Lower leg skin (tissue), 3 donors: ENCODE results near the gene DHX40.

Experiments
- POLR2A ChIP-seq, 2 donors: fragments of 450-650 bp; IDR thresholded peaks; one replicate each; pipeline ENCODE4 v1.6.1; 2016 to 2017; ENCODE audit warnings: antibody characterized with exemption in 2 of 2, mild to moderate bottlenecking in 1 of 2, moderate library complexity in 1 of 2
- TF ChIP-seq, protein P1 (sequence below), 3 donors: fragments of 450-650 bp; IDR thresholded peaks; one replicate each; pipeline ENCODE4 v1.5.1; 2016; ENCODE audit warnings: antibody characterized with exemption in 3 of 3, mild to moderate bottlenecking in 3 of 3, moderate library complexity in 2 of 3

GRCh38 chr17:59633658-59634359, 68.4 kb downstream of the DHX40 start:
- TF ChIP-seq, protein P1, sequence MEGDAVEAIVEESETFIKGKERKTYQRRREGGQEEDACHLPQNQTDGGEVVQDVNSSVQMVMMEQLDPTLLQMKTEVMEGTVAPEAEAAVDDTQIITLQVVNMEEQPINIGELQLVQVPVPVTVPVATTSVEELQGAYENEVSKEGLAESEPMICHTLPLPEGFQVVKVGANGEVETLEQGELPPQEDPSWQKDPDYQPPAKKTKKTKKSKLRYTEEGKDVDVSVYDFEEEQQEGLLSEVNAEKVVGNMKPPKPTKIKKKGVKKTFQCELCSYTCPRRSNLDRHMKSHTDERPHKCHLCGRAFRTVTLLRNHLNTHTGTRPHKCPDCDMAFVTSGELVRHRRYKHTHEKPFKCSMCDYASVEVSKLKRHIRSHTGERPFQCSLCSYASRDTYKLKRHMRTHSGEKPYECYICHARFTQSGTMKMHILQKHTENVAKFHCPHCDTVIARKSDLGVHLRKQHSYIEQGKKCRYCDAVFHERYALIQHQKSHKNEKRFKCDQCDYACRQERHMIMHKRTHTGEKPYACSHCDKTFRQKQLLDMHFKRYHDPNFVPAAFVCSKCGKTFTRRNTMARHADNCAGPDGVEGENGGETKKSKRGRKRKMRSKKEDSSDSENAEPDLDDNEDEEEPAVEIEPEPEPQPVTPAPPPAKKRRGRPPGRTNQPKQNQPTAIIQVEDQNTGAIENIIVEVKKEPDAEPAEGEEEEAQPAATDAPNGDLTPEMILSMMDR (IDR thresholded peaks at IDR 0.05) = no peak
- TF ChIP-seq POLR2A (IDR thresholded peaks at IDR 0.05) = no peak
